Skeletal muscle satellite cell (primary cell): ENCODE data around the gene E2F1.

Experiments
- H3K27me3 ChIP-seq: 2 replicates; pipeline ENCODE4 v1.7.0; 2013; ENCODE audit warnings: low read length; ENCODE audit not compliant: control insufficient read depth, insufficient read depth
- H3K36me3 ChIP-seq: 2 replicates; pipeline ENCODE4 v1.7.0; 2013; ENCODE audit warnings: mild to moderate bottlenecking, control low read depth, low read length; ENCODE audit not compliant: insufficient read depth
- H3K4me1 ChIP-seq: 2 replicates; pipeline ENCODE4 v1.7.0; 2013; ENCODE audit warnings: low read length; ENCODE audit not compliant: control insufficient read depth, insufficient read depth
- H3K4me2 ChIP-seq: 2 replicates; pipeline ENCODE4 v1.7.0; 2013; ENCODE audit warnings: mild to moderate bottlenecking, low read length
- H3K4me3 ChIP-seq: 2 replicates; pipeline ENCODE4 v1.7.0; 2013; ENCODE audit warnings: low read length
- H3K9ac ChIP-seq: 2 replicates; pipeline ENCODE4 v1.7.0; 2013; ENCODE audit warnings: mild to moderate bottlenecking, low read depth, low read length, moderate library complexity
- H3K9me3 ChIP-seq: replicated peaks from 2 replicates; pipeline ENCODE4 v1.7.0; 2013; ENCODE audit warnings: mild to moderate bottlenecking, control low read depth, low read length

Gene E2F1

DNA sequence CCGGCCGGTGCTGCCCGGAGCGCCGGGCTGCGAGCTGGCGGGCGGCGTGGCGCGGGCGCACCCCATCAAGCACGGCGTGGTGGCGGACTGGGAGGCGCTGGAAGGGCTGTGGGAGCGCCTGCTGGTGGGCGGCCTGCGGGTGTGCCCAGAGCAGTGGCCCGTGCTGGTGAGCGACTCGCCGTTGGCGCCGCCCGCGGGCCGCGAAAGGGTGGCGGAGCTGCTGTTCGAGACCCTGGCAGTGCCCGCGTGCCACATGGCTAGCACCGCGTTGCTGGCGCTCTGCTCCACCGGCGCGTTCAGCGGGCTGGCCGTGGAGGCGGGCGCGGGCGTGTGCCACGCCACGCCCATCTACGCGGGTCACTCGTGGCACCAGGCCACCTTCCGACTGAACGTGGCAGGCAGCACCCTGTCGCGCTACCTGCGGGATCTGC, 18.9 kb downstream of the E2F1 start:
- H3K27me3 ChIP-seq = no peaks in the 10 kb centered on the region
- no peaks in the 10 kb centered on the region for H3K9me3 ChIP-seq
- H3K4me1 ChIP-seq = peaks cover 39% of the 10 kb centered on the region
- peaks cover 13% of the 10 kb centered on the region for H3K36me3 ChIP-seq
- peak overlapping the region; percentile 89 for H3K4me2 ChIP-seq
- H3K4me3 ChIP-seq = peak overlapping the region; percentile 71
- H3K9ac ChIP-seq = peak overlapping the region; percentile 55

DNA sequence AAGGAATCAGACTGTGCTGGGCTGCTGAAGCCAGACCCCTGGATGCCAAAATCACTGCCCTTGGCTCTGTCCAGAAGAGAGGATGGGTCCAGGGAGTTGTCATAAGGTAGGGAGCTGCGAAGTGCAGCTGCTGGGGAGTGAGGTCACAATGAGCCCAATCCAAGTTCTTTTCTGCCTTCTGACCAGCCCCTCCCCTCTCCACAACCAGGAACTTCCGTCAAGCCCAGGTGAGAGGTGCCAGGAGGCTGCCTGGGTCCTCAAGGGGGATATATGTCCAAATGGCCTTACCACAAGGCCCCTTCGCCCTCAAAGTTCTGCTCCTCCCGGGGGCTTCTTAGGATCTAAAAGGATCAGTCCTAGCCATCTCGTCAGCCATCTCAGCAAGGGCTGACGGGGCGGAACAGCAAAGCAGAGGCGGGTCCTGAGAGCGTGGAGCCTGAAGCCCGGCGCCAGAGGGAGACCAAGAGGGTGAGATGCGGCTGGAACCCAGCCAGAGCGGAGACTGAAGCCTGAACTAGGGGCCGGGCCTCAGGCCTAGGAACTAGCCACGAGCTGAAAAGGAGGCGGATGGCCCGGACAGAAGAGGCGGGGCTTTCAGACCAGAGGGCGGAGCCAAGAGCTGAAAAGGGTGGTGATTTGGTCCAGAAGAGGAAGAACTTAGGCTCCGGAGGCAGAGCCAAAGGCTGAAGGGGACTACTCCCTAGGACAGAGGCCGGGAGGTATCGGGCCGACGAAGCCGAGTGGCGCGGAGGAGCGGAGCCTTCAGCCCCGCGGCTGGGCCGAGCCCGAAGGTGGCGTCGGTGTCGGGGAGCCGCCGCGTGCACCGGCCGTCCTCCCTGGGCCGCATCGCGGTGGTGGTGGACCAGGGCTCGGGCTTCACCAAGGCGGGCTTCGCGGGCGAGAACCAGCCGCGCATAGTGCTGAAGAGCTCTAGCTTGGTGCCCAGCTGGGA, 19.6 kb downstream of the E2F1 start, which contains the start of gene ACTL10:
Gene ACTL10, plus strand, starts transcription at position 651 of the 952 bp plus-strand sequence. CDS start 555 bp downstream, outside the sequence.
- H3K36me3 ChIP-seq = peaks cover 13% of the 10 kb centered on the region
- peaks cover 39% of the 10 kb centered on the region for H3K4me1 ChIP-seq
- H3K4me3 ChIP-seq = peak within 1 kb of the TSS; percentile 71
- no peaks in the 10 kb centered on the region for H3K27me3 ChIP-seq
- H3K4me2 ChIP-seq = peak within 1 kb of the TSS; percentile 89
- no peaks in the 10 kb centered on the region for H3K9me3 ChIP-seq
- peak within 1 kb of the TSS; percentile 66 for H3K9ac ChIP-seq

GRCh38 chr20:33664762-33665144, 21.4 kb downstream of the E2F1 start:
- Histone ChIP-seq H3K4me1 (peaks cover 39% of the 10 kb centered on the region), H3K9ac (no peak overlapping the region), H3K9me3 (no peaks in the 10 kb centered on the region), H3K36me3 (peaks cover 8% of the 10 kb centered on the region), H3K27me3 (no peaks in the 10 kb centered on the region), H3K4me2 (no peak overlapping the region), H3K4me3 (no peak overlapping the region)

DNA sequence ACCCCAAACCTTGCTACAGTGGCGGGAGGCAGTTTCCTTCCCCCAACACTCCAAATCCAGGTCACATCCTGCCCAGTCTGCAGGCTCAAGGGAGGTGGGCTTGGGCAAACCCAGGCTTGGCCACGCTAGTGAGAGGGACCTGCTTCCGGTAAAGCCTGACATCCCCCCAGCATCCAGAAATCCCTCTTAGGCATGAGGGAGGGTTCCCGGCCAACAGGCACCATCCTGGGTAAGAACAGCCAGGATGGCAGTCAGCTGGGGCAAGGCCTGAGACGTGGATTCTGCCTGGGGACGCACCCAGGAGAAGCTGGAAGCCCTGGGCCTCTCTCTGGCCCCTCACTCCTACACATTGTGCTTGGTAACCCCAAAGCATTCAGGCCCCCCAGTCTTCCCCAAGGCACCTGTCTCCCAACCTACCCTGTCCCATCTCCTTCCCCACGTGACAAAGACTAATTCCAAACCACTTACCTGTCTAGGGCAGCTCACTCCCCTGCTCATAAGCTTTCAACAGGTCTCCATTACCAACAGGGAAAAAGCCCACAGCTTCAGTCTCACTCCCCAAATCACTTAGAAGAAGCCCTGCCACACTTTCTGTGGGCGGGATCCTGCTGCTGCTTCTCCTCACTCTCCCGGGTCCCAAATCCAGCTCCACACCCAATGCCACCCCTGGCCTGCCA, 22.0 kb downstream of the E2F1 start:
- Histone ChIP-seq H3K9ac (peak overlapping the region; percentile 92), H3K36me3 (peaks cover 11% of the 10 kb centered on the region), H3K4me1 (peaks cover 39% of the 10 kb centered on the region), H3K9me3 (no peaks in the 10 kb centered on the region), H3K4me3 (peak overlapping the region; percentile 83), H3K4me2 (peak overlapping the region; percentile 100), H3K27me3 (no peaks in the 10 kb centered on the region)

DNA sequence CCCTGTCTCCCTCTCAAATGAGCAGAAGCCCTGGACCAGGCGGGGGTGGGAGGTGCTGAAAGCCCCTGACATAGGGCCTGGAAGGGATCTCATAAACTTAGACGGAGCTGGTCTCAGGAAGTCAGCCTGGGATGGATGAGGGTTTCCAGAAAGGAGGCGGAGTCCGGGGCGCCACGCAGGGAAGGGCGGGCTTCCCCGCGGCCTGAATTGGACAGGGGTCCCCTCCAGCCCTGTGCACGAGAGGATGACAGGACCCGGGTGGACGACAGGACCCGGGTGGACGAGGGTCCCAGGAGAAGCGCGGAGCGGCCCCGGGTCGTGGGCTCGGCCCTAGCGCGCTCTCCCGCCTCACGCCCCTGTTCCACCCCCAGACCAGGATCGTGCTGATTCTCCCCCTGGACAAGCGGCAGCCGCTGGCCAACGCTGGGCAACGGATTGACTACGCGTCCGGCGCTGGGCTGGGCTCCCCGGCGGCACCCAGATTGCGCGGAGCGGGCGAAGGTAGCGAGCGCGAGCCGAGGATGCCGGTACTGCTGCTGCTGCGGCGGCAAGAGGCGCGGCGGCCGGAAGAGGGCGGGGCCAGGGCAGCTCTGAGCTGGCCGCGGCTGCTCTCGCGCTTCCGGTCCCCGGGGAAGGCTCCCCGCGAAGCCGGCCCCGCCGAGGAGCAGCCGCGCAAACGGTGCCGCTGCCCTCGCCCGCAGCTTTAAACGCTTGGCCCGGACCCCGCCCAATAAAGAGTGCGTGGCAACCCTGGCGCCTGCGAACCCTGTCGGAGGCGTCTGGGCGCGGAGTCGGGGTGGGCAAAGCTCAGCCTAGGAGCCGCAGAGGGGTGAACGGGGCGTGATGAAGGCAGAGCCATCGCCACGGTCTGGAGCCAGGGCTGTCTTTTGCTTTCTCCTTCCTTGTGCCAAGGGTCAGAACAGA, 22.8 kb downstream of the E2F1 start:
- Histone ChIP-seq H3K9ac (peak overlapping the region; percentile 92), H3K4me2 (peak overlapping the region; percentile 100), H3K4me1 (peaks cover 39% of the 10 kb centered on the region), H3K9me3 (no peaks in the 10 kb centered on the region), H3K27me3 (no peaks in the 10 kb centered on the region), H3K4me3 (peak overlapping the region; percentile 83), H3K36me3 (peaks cover 10% of the 10 kb centered on the region)

DNA sequence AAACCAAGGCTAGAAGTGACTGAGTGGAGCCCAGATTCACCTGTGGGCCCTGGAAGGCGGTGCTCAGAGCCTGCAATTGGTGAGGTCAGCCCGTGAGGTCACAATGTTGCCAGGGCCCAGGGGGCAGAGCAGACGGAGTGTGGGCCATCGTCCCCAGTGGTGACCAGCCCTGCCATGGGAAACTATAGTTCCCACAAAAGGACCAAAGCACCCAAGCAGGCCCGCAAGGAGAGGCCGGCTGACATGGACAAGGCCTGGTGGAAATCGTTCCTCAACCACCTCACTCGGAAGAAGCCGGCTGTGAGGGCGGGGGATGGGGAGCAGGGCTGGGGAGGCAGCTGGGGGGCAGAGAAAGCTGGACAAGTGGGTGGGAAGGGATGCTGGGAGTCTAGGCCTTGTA, 24.0 kb downstream of the E2F1 start, which contains the start of gene C20orf144:
Gene C20orf144, plus strand, starts transcription at position 156 of the 400 bp plus-strand sequence. Its CDS starts 19 bp downstream, at position 175.
- Histone ChIP-seq H3K9ac (peak within 1 kb of the TSS; percentile 92), H3K9me3 (no peaks in the 10 kb centered on the region), H3K4me1 (peaks cover 27% of the 10 kb centered on the region), H3K4me2 (peak within 1 kb of the TSS; percentile 100), H3K36me3 (peaks cover 10% of the 10 kb centered on the region), H3K4me3 (peak within 1 kb of the TSS; percentile 83), H3K27me3 (no peaks in the 10 kb centered on the region)

GRCh38 chr20:33660685-33661058, 25.5 kb downstream of the E2F1 start:
- no peak overlapping the region for H3K9ac ChIP-seq
- H3K4me3 ChIP-seq = no peak overlapping the region
- H3K36me3 ChIP-seq = peaks cover 10% of the 10 kb centered on the region
- peaks cover 16% of the 10 kb centered on the region for H3K4me1 ChIP-seq
- H3K27me3 ChIP-seq = no peaks in the 10 kb centered on the region
- no peaks in the 10 kb centered on the region for H3K9me3 ChIP-seq
- no peak overlapping the region for H3K4me2 ChIP-seq

DNA sequence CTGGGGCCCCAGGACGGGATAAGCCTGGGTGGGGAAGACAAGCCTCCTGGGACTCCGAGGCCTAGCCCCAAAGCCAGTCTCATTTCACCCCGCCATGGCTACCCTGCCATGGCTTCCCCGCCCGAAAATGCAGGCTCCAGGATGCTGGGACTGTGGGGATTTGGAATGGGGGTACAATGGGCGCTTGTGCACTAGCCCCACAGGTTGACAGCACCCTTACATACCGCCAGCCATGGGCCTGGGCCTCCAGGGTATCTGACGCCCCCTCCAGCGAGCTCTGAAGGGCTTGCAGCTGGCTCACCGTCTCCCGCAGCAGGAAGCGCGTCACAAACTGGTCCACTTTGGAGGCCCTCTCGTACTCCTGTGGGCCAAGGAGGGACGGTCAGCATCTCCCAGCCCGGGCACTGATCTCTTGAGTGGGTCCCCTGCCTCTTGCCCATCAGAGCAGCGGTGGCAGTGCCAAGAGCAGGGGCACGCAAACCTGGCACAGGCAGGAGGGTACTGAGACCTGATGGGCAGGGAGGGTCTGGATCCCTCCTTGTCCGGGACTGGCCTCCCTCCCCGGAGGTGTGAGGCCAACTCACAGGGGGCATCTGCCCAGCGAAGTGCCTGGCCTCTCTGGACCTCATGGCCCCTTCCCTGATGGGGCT, 26.0 kb downstream of the E2F1 start:
- Histone ChIP-seq H3K4me1 (peaks cover 16% of the 10 kb centered on the region), H3K4me2 (no peak overlapping the region), H3K9ac (no peak overlapping the region), H3K27me3 (no peaks in the 10 kb centered on the region), H3K36me3 (peaks cover 10% of the 10 kb centered on the region), H3K9me3 (no peaks in the 10 kb centered on the region), H3K4me3 (no peak overlapping the region)

- H3K9ac ChIP-seq = no peak overlapping the region
- no peaks in the 10 kb centered on the region for H3K9me3 ChIP-seq
Observed at GRCh38 chr20:33659341-33660034, 26.7 kb downstream of the E2F1 start.

GRCh38 chr20:33658929-33659328, 27.3 kb downstream of the E2F1 start:
- Histone ChIP-seq H3K4me2 (no peak overlapping the region), H3K9ac (no peak overlapping the region), H3K4me1 (peaks cover 11% of the 10 kb centered on the region), H3K9me3 (no peaks in the 10 kb centered on the region), H3K27me3 (no peaks in the 10 kb centered on the region), H3K4me3 (no peak overlapping the region), H3K36me3 (peaks cover 10% of the 10 kb centered on the region)

More at GRCh38 chr20:33659341-33660034, 26.7 kb downstream of the E2F1 start:
- Histone ChIP-seq H3K27me3 (no peaks in the 10 kb centered on the region), H3K4me3 (no peak overlapping the region), H3K4me2 (no peak overlapping the region), H3K36me3 (peaks cover 10% of the 10 kb centered on the region), H3K4me1 (peaks cover 16% of the 10 kb centered on the region)
